IMR-90 (cell line): ENCODE data around the gene ATXN3L. TPM values are rescaled to one million over a fixed set of nuclear protein-coding genes. Genes with fewer than 3 reads are reported as not detected.

Experiments
- ATAC-seq: fragments of 200-7000 bp; cut with Tn5 transposase; 2 replicates; pipeline ENCODE4 v1.9.1; 2020; ENCODE audit warnings: low read depth, mild to moderate bottlenecking, moderate library complexity
- BruUV-seq: library from RNA; stranded (reverse); fragments of 400-500 nt; replicated peaks from 2 replicates; lab custom pipeline; 2021; lab: Mats Ljungman, UMichigan
- CTCF ChIA-PET: fragments of 300-600 bp; formaldehyde crosslinking; extraction: SDS; loops from one replicate; lab custom pipeline; 2021; ENCODE audit warnings: antibody characterized with exemption; lab: Yijun Ruan, JAX
- POLR2A ChIA-PET: fragments of 300-600 bp; sonication (Branson Sonifier 250); formaldehyde crosslinking; loops from one replicate; lab custom pipeline; 2022; ENCODE audit warnings: antibody characterized with exemption; ENCODE audit not compliant: unreplicated experiment; lab: Charles Lee
- DNase-seq: peaks from one replicate; pipeline ENCODE4 v3.0.0; 2013
- H2AFZ ChIP-seq: replicated peaks from 2 replicates; pipeline ENCODE3; 2013; ENCODE audit warnings: low read length, mild to moderate bottlenecking; ENCODE audit not compliant: poor library complexity
- H2AK5ac ChIP-seq: 2 replicates; pipeline ENCODE4 v1.6.1; 2013; ENCODE audit warnings: low read depth, low read length, inconsistent platforms
- H2AK9ac ChIP-seq: replicated peaks from 2 replicates; pipeline ENCODE3; 2013; ENCODE audit warnings: mild to moderate bottlenecking, low read depth, low read length, moderate library complexity; ENCODE audit not compliant: poor library complexity
- H2BK120ac ChIP-seq: 2 replicates; pipeline ENCODE4 v1.6.1; 2013; ENCODE audit warnings: low read depth, low read length, inconsistent platforms
- H2BK15ac ChIP-seq: 3 replicates; pipeline ENCODE4 v1.6.1; 2013; ENCODE audit warnings: low read depth, low read length, inconsistent platforms
- H2BK20ac ChIP-seq: 2 replicates; pipeline ENCODE4 v1.6.1; 2013; ENCODE audit warnings: low read depth, mild to moderate bottlenecking, inconsistent platforms, low read length, moderate library complexity
- H2BK5ac ChIP-seq: 2 replicates; pipeline ENCODE4 v1.6.1; 2013; ENCODE audit warnings: mild to moderate bottlenecking, low read depth, low read length, inconsistent platforms; ENCODE audit not compliant: poor library complexity, severe bottlenecking
- H3K14ac ChIP-seq: replicated peaks from 2 replicates; pipeline ENCODE4 v1.6.1; 2013; ENCODE audit warnings: low read depth, low read length, inconsistent platforms
- H3K18ac ChIP-seq: 2 replicates; pipeline ENCODE4 v1.6.1; 2013; ENCODE audit warnings: low read depth, low read length, control low read depth
- H3K23ac ChIP-seq: 2 replicates; pipeline ENCODE4 v1.6.1; 2013; ENCODE audit warnings: low read depth, low read length, inconsistent platforms
- H3K27ac ChIP-seq: 2 replicates; pipeline ENCODE4 v1.5.1; 2013; ENCODE audit warnings: mild to moderate bottlenecking, control low read depth, low read length; ENCODE audit not compliant: insufficient read depth
- H3K27me3 ChIP-seq: 2 replicates; pipeline ENCODE4 v1.6.1; 2013; ENCODE audit warnings: low read length; ENCODE audit not compliant: control insufficient read depth, insufficient read depth
- H3K36me3 ChIP-seq: 2 replicates; pipeline ENCODE4 v1.6.1; 2013; ENCODE audit warnings: low read length, mixed read lengths; ENCODE audit not compliant: control insufficient read depth, insufficient read depth
- H3K4ac ChIP-seq: 2 replicates; pipeline ENCODE4 v1.6.1; 2013; ENCODE audit warnings: low read depth, low read length, inconsistent platforms
- H3K4me1 ChIP-seq: 2 replicates; pipeline ENCODE4 v1.6.1; 2013; ENCODE audit warnings: low read length, mixed read lengths; ENCODE audit not compliant: control insufficient read depth, insufficient read depth
- H3K4me2 ChIP-seq: 2 replicates; pipeline ENCODE4 v1.6.1; 2013; ENCODE audit warnings: low read depth, mild to moderate bottlenecking, control low read depth, low read length, moderate library complexity
- H3K4me3 ChIP-seq: 2 replicates; pipeline ENCODE4 v1.5.1; 2013; ENCODE audit warnings: low read depth, mild to moderate bottlenecking, control low read depth, low read length, moderate library complexity; ENCODE audit not compliant: insufficient read depth
- H3K56ac ChIP-seq: 2 replicates; pipeline ENCODE4 v1.6.1; 2013; ENCODE audit warnings: low read length, inconsistent platforms; ENCODE audit not compliant: insufficient read depth; ENCODE audit errors: extremely low read depth
- H3K79me1 ChIP-seq, 2 experiments: 2 replicates each; pipeline ENCODE4 v1.6.1; 2013; ENCODE audit warnings: low read length in 2 of 2, inconsistent platforms in 1 of 2, low read depth in 1 of 2
- H3K9ac ChIP-seq: 2 replicates; pipeline ENCODE4 v1.6.1; 2013; ENCODE audit warnings: low read depth, low read length, control low read depth
- H3K9me1 ChIP-seq: 2 replicates; pipeline ENCODE4 v1.6.1; 2013; ENCODE audit warnings: low read length, inconsistent platforms; ENCODE audit not compliant: insufficient read depth
- H3K9me3 ChIP-seq: 2 replicates; pipeline ENCODE4 v1.6.1; 2013; ENCODE audit warnings: low read length; ENCODE audit not compliant: control insufficient read depth, insufficient read depth
- H4K20me1 ChIP-seq: 2 replicates; pipeline ENCODE4 v1.6.1; 2013; ENCODE audit warnings: low read length, inconsistent platforms; ENCODE audit not compliant: insufficient read depth
- H4K5ac ChIP-seq: 2 replicates; pipeline ENCODE4 v1.6.1; 2013; ENCODE audit warnings: mild to moderate bottlenecking, low read depth, low read length, control low read depth
- H4K8ac ChIP-seq, 2 experiments: 2 replicates each; pipeline ENCODE4 v1.6.1; 2013; ENCODE audit warnings: low read depth in 2 of 2, low read length in 2 of 2, control low read depth in 1 of 2, inconsistent platforms in 1 of 2
- H4K91ac ChIP-seq: 2 replicates; pipeline ENCODE4 v1.6.1; 2013; ENCODE audit warnings: low read depth, low read length, inconsistent platforms; ENCODE audit not compliant: insufficient read depth
- CHD1 ChIP-seq: IDR thresholded peaks from 2 replicates; pipeline ENCODE4 v1.6.1; 2012; ENCODE audit warnings: low read depth, low read length, improper control_type of control experiment
- FOS ChIP-seq: fragments of 150-350 bp; IDR thresholded peaks from 2 replicates; pipeline ENCODE4 v1.6.1; 2016; ENCODE audit warnings: low read depth, low read length
- NFE2L2 ChIP-seq: fragments of 150-350 bp; IDR thresholded peaks from 2 replicates; pipeline ENCODE4 v1.6.1; 2016; ENCODE audit warnings: low read depth, mild to moderate bottlenecking, low read length
- SMC3 ChIP-seq: fragments of 150-350 bp; IDR thresholded peaks from 2 replicates; pipeline ENCODE4 v1.6.1; 2016; ENCODE audit warnings: low read depth, mild to moderate bottlenecking, antibody characterized with exemption, low read length, moderate library complexity
- whole genome bisulfite sequencing, 2 experiments: methylation state at CpG; one replicate each; pipeline versions ENCODE4 v1.1.5 to v1.1.7; 2013; ENCODE audit warnings: missing lambda C conversion rate in 2 of 2; ENCODE audit not compliant: insufficient read length in 1 of 2; ENCODE audit errors: extremely low coverage in 2 of 2; 5-methylcytosine and 5-hydroxymethylcytosine counted together
- dilution Hi-C: fragments of 300-500 bp; cut with HindIII; formaldehyde crosslinking; loops from one replicate; pipeline ENCODE4 v1.14.3; 2018; ENCODE audit warnings: low sequenced_read_pairs; ENCODE audit not compliant: unreplicated experiment
- in situ Hi-C: fragments of 300-500 bp; cut with MboI; formaldehyde crosslinking; loops from 3 replicates; pipeline ENCODE4 v1.14.3; 2019; ENCODE audit warnings: low sequenced_read_pairs, inconsistent platforms, mixed read lengths
- intact Hi-C: fragments of 100-400 bp; cut with micrococcal nuclease; formaldehyde crosslinking; loops from 2 replicates; pipeline ENCODE4 v1.10.0; 2022
- polyA plus RNA-seq, 3 experiments: library from polyadenylated mRNA; depleted of rRNA; stranded (reverse); fragments of >200 nt; gene quantifications; 2 replicates each; pipeline ENCODE4 v1.2.3, GENCODE V29; 2012; ENCODE audit warnings: low replicate concordance in 1 of 3
- total RNA-seq: library from RNA; depleted of rRNA; stranded (reverse); fragments of >200 nt; gene quantifications from 2 replicates; pipeline ENCODE4 v1.2.3, GENCODE V29; 2012

The ATXN3L gene
- total and polyA plus RNA-seq, 2 of the 4 experiments (the other 2 are of a cell fraction): not detected

DNA sequence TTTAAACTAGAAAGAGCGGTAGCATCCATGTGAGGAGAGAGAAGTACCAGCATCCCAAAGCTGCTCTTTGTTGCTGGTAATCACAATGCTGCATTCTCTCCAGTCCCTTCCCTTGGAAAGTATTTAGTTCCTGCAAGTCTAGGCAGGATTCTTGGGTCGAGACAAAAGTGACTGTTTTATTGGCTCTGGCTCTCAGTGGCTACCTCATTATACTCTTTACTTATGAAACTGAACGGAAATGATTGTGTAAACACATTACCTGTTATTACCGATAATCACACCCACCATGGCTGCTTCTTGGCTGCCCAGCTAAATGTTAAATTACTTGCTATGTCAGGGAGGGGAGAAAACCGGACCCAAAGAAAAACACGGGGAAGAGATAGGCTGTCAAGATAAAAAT is 26.2 kb downstream of the ATXN3L start:
- peak overlapping the region; percentile 56 for H4K5ac ChIP-seq
- DNase-seq (no peak), ATAC-seq (no peak)
- no peaks in the 10 kb centered on the region for H3K9me3 ChIP-seq
- H3K4ac ChIP-seq: no peak overlapping the region
- no peak overlapping the region; the same call in 1 of the 2 replicates for H2BK120ac ChIP-seq
- H3K27ac ChIP-seq: no peak overlapping the region
- in situ Hi-C loops (no loop called here), dilution Hi-C loops (no loop called here), intact Hi-C loops (no loop called here)
- H3K27me3 ChIP-seq: no peaks in the 10 kb centered on the region
- H4K20me1 ChIP-seq: no peaks in the 10 kb centered on the region
- H2BK15ac ChIP-seq: no peak overlapping the region
- WGBS, 2 experiments: 20% methylated on average over 1 of the region's 6 CpGs; no CpG with 5 or more reads in 1 of the 2 experiments
- 0 out of 4 replicates have a peak overlapping the region, but pooled peaks of 1 of the 2 experiments have one; percentile 15 for H4K8ac ChIP-seq
- H3K14ac ChIP-seq: 0 out of 2 replicates have a peak overlapping the region, but pooled peaks have one; percentile 15
- H2AK9ac ChIP-seq: no peak overlapping the region
- H3K9me1 ChIP-seq: no peaks in the 10 kb centered on the region
- no peak overlapping the region for H3K9ac ChIP-seq
- H2BK20ac ChIP-seq: no peak overlapping the region
- no peak overlapping the region for H2AK5ac ChIP-seq
- peak overlapping the region; percentile 41; the same call in 1 of the 2 replicates for H3K18ac ChIP-seq
- POLR2A ChIA-PET: no interaction called here
- CTCF ChIA-PET: no interaction called here
- no peak overlapping the region for H4K91ac ChIP-seq
- no peaks in the 10 kb centered on the region for H3K4me1 ChIP-seq
- peak overlapping the region; percentile 8 for H2AFZ ChIP-seq
- TF ChIP-seq CHD1 (no peak), FOS (no peak), SMC3 (no peak), NFE2L2 (no peak)
- no peaks in the 10 kb centered on the region for H3K79me1 ChIP-seq
- no peak overlapping the region for H3K4me2 ChIP-seq
- H2BK5ac ChIP-seq: no peak overlapping the region
- H3K56ac ChIP-seq: no peak overlapping the region
- H3K4me3 ChIP-seq: no peak overlapping the region
- H3K36me3 ChIP-seq: no peaks in the 10 kb centered on the region
- no peak overlapping the region for H3K23ac ChIP-seq
- BruUV-seq: no TSS peak
